GM19438 (cell line): ENCODE results near the gene CDC42BPG.

Source experiments
- ATAC-seq: cut with Tn5 transposase; IDR thresholded peaks from one replicate; pipeline ENCODE4 v1.9.1; 2021; ENCODE audit warnings: low read depth; ENCODE audit not compliant: unreplicated experiment

CDC42BPG gene

GRCh38 chr11:64792482-64792881 lies 52.0 kb downstream of the CDC42BPG start:
- no peak for ATAC-seq

GRCh38 chr11:64791781-64792291 lies 52.6 kb downstream of the CDC42BPG start:
- no peak for ATAC-seq

- no peak for ATAC-seq
These were observed 54.0 kb downstream of the CDC42BPG start for GRCh38 chr11:64790205-64791095.

- no peak for ATAC-seq
These were observed 54.9 kb downstream of the CDC42BPG start for GRCh38 chr11:64789331-64790204.

GRCh38 chr11:64788321-64789215 lies 55.9 kb downstream of the CDC42BPG start:
- no peak for ATAC-seq

- no peak for ATAC-seq
These were observed 56.7 kb downstream of the CDC42BPG start for GRCh38 chr11:64787526-64788320.

- no peak for ATAC-seq
These were observed 58.1 kb downstream of the CDC42BPG start for GRCh38 chr11:64786308-64786707.

GRCh38 chr11:64784813-64785581 lies 59.5 kb downstream of the CDC42BPG start:
- ATAC-seq: no peak

GRCh38 chr11:64778473-64779298 lies 65.8 kb downstream of the CDC42BPG start, which contains the start of gene SF1:
SF1 (minus strand) TSS chr11:64778542; CDS start chr11:64778392, 150 bp downstream.
- peak; percentile 84 for ATAC-seq

GRCh38 chr11:64778223-64778472 lies 66.3 kb downstream of the CDC42BPG start:
- peak; percentile 10 for ATAC-seq

GRCh38 chr11:64777449-64778222 lies 66.8 kb downstream of the CDC42BPG start:
- no peak for ATAC-seq

GRCh38 chr11:64776875-64777274 lies 67.6 kb downstream of the CDC42BPG start:
- no peak for ATAC-seq

- ATAC-seq: no peak
These were observed 68.0 kb downstream of the CDC42BPG start for GRCh38 chr11:64776425-64776824.

- ATAC-seq: no peak
These were observed 70.3 kb downstream of the CDC42BPG start for GRCh38 chr11:64774144-64774543.
